Activated naive CD8-positive, alpha-beta T cell (primary cell): ENCODE results near the gene EGF.
"Not testable (repeated sequence)": the region's sequence is repeated elsewhere in the genome, so short reads cannot be mapped to it uniquely, and the experiment has no call there.

Experiments
- H3K27ac Mint-ChIP-seq: one replicate; pipeline ENCODE4 v1.8.0; 2021; ENCODE audit warnings: mixed read lengths
- H3K27me3 Mint-ChIP-seq: one replicate; pipeline ENCODE4 v1.8.0; 2021; ENCODE audit warnings: mixed read lengths
- H3K36me3 Mint-ChIP-seq: one replicate; pipeline ENCODE4 v1.8.0; 2021; ENCODE audit warnings: mixed read lengths
- H3K4me1 Mint-ChIP-seq: one replicate; pipeline ENCODE4 v1.8.0; 2021; ENCODE audit warnings: low read depth, mixed read lengths
- H3K4me3 Mint-ChIP-seq: one replicate; pipeline ENCODE4 v1.8.0; 2021; ENCODE audit warnings: mild to moderate bottlenecking, mixed read lengths
- H3K9me3 Mint-ChIP-seq: one replicate; pipeline ENCODE4 v1.8.0; 2021; ENCODE audit warnings: low read depth, mixed read lengths

Gene EGF

GRCh38 chr4:109912706-109913595 lies at the start of gene EGF:
Gene EGF, plus strand, starts transcription at chr4:109912883. Its CDS starts 453 bp downstream, at chr4:109913336.
- Mint-ChIP-seq H3K9me3 (no peaks in the 10 kb centered on the region), H3K27ac (no peak within 1 kb of the TSS), H3K4me1 (no peaks in the 10 kb centered on the region), H3K36me3 (no peaks in the 10 kb centered on the region), H3K27me3 (peaks cover 14% of the 10 kb centered on the region), H3K4me3 (no peak within 1 kb of the TSS)

- Mint-ChIP-seq H3K4me1 (no peaks in the 10 kb centered on the region), H3K4me3 (no peak overlapping the region), H3K27ac (no peak overlapping the region), H3K36me3 (peaks cover 13% of the 10 kb centered on the region), H3K9me3 (no peaks in the 10 kb centered on the region), H3K27me3 (no peaks in the 10 kb centered on the region)
Measured at GRCh38 chr4:109864134-109864533, 48.5 kb upstream of the EGF start.

- Mint-ChIP-seq H3K4me3 (no peak overlapping the region), H3K4me1 (no peaks in the 10 kb centered on the region), H3K36me3 (peaks cover 13% of the 10 kb centered on the region), H3K27ac (no peak overlapping the region), H3K27me3 (no peaks in the 10 kb centered on the region), H3K9me3 (no peaks in the 10 kb centered on the region)
Measured at GRCh38 chr4:109870061-109870460, 42.6 kb upstream of the EGF start.

GRCh38 chr4:109872065-109872464 lies 40.6 kb upstream of the EGF start:
- no peak overlapping the region for H3K4me3 Mint-ChIP-seq
- no peaks in the 10 kb centered on the region for H3K4me1 Mint-ChIP-seq
- peaks cover 10% of the 10 kb centered on the region for H3K36me3 Mint-ChIP-seq
- H3K9me3 Mint-ChIP-seq: peaks cover 3% of the 10 kb centered on the region
- H3K27me3 Mint-ChIP-seq: peaks cover 2% of the 10 kb centered on the region
- H3K27ac Mint-ChIP-seq: no peak overlapping the region

GRCh38 chr4:109872950-109873656 lies 39.6 kb upstream of the EGF start:
- Mint-ChIP-seq H3K4me3 (no peak overlapping the region), H3K9me3 (peaks cover 3% of the 10 kb centered on the region), H3K27ac (no peak overlapping the region), H3K27me3 (peaks cover 4% of the 10 kb centered on the region), H3K4me1 (no peaks in the 10 kb centered on the region), H3K36me3 (peaks cover 10% of the 10 kb centered on the region)

GRCh38 chr4:109873791-109874514 lies 38.7 kb upstream of the EGF start:
- H3K4me1 Mint-ChIP-seq: no peaks in the 10 kb centered on the region
- H3K9me3 Mint-ChIP-seq: peaks cover 3% of the 10 kb centered on the region
- H3K27me3 Mint-ChIP-seq: peaks cover 4% of the 10 kb centered on the region
- no peak overlapping the region for H3K27ac Mint-ChIP-seq
- H3K36me3 Mint-ChIP-seq: peaks cover 10% of the 10 kb centered on the region
- H3K4me3 Mint-ChIP-seq: no peak overlapping the region

- Mint-ChIP-seq H3K4me3 (no peak overlapping the region), H3K27ac (no peak overlapping the region), H3K27me3 (peaks cover 6% of the 10 kb centered on the region), H3K36me3 (peaks cover 2% of the 10 kb centered on the region), H3K9me3 (peaks cover 3% of the 10 kb centered on the region), H3K4me1 (no peaks in the 10 kb centered on the region)
Measured at GRCh38 chr4:109875106-109875505, 37.6 kb upstream of the EGF start.

- not testable (repeated sequence) for H3K4me3 Mint-ChIP-seq, H3K4me1 Mint-ChIP-seq, H3K9me3 Mint-ChIP-seq, H3K27ac Mint-ChIP-seq, H3K27me3 Mint-ChIP-seq, H3K36me3 Mint-ChIP-seq
Measured at GRCh38 chr4:109875553-109875952, 37.1 kb upstream of the EGF start.

GRCh38 chr4:109876634-109877265 lies 35.9 kb upstream of the EGF start:
- H3K36me3 Mint-ChIP-seq: no peaks in the 10 kb centered on the region
- H3K27ac Mint-ChIP-seq: no peak overlapping the region
- H3K27me3 Mint-ChIP-seq: peaks cover 8% of the 10 kb centered on the region
- H3K4me3 Mint-ChIP-seq: no peak overlapping the region
- no peaks in the 10 kb centered on the region for H3K4me1 Mint-ChIP-seq
- peaks cover 3% of the 10 kb centered on the region for H3K9me3 Mint-ChIP-seq

GRCh38 chr4:109877400-109877799 lies 35.3 kb upstream of the EGF start:
- no peaks in the 10 kb centered on the region for H3K36me3 Mint-ChIP-seq

GRCh38 chr4:109878355-109878754 lies 34.3 kb upstream of the EGF start:
- no peak overlapping the region for H3K4me3 Mint-ChIP-seq
- H3K4me1 Mint-ChIP-seq: no peaks in the 10 kb centered on the region
- H3K27me3 Mint-ChIP-seq: peaks cover 8% of the 10 kb centered on the region

More at GRCh38 chr4:109877400-109877799, 35.3 kb upstream of the EGF start:
- Mint-ChIP-seq H3K9me3 (peaks cover 3% of the 10 kb centered on the region), H3K27ac (no peak overlapping the region), H3K4me3 (no peak overlapping the region), H3K4me1 (no peaks in the 10 kb centered on the region), H3K27me3 (peaks cover 8% of the 10 kb centered on the region)

GRCh38 chr4:109879081-109879480 lies 33.6 kb upstream of the EGF start:
- no peak overlapping the region for H3K27ac Mint-ChIP-seq
- H3K4me1 Mint-ChIP-seq: no peaks in the 10 kb centered on the region

More at GRCh38 chr4:109878355-109878754, 34.3 kb upstream of the EGF start:
- H3K9me3 Mint-ChIP-seq: peaks cover 3% of the 10 kb centered on the region
- H3K27ac Mint-ChIP-seq: no peak overlapping the region
- H3K36me3 Mint-ChIP-seq: no peaks in the 10 kb centered on the region

GRCh38 chr4:109879636-109880314 lies 32.9 kb upstream of the EGF start:
- peaks cover 3% of the 10 kb centered on the region for H3K9me3 Mint-ChIP-seq
- H3K36me3 Mint-ChIP-seq: no peaks in the 10 kb centered on the region
- H3K4me3 Mint-ChIP-seq: no peak overlapping the region
- H3K27ac Mint-ChIP-seq: no peak overlapping the region
- peaks cover 8% of the 10 kb centered on the region for H3K27me3 Mint-ChIP-seq
- no peaks in the 10 kb centered on the region for H3K4me1 Mint-ChIP-seq

More at GRCh38 chr4:109879081-109879480, 33.6 kb upstream of the EGF start:
- H3K9me3 Mint-ChIP-seq: peaks cover 3% of the 10 kb centered on the region
- H3K4me3 Mint-ChIP-seq: no peak overlapping the region
- no peaks in the 10 kb centered on the region for H3K36me3 Mint-ChIP-seq
- peaks cover 8% of the 10 kb centered on the region for H3K27me3 Mint-ChIP-seq

GRCh38 chr4:109886303-109886702 lies 26.4 kb upstream of the EGF start:
- Mint-ChIP-seq H3K4me1 (no peaks in the 10 kb centered on the region), H3K27ac (no peak overlapping the region), H3K4me3 (no peak overlapping the region), H3K27me3 (no peaks in the 10 kb centered on the region), H3K36me3 (peaks cover 2% of the 10 kb centered on the region), H3K9me3 (no peaks in the 10 kb centered on the region)
